GM19240 (cell line): Measurements from ENCODE around the gene VPS37B.
"Not testable (repeated sequence)": the region's sequence is repeated elsewhere in the genome, so short reads cannot be mapped to it uniquely, and the experiment has no call there.

Source experiments
- DNase-seq: peaks from one replicate; pipeline ENCODE4 v3.0.0; 2011; ENCODE audit warnings: low spot score; ENCODE audit not compliant: insufficient read length

The VPS37B gene, protein sequence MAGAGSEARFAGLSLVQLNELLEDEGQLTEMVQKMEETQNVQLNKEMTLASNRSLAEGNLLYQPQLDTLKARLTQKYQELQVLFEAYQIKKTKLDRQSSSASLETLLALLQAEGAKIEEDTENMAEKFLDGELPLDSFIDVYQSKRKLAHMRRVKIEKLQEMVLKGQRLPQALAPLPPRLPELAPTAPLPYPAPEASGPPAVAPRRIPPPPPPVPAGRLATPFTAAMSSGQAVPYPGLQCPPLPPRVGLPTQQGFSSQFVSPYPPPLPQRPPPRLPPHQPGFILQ

DNA sequence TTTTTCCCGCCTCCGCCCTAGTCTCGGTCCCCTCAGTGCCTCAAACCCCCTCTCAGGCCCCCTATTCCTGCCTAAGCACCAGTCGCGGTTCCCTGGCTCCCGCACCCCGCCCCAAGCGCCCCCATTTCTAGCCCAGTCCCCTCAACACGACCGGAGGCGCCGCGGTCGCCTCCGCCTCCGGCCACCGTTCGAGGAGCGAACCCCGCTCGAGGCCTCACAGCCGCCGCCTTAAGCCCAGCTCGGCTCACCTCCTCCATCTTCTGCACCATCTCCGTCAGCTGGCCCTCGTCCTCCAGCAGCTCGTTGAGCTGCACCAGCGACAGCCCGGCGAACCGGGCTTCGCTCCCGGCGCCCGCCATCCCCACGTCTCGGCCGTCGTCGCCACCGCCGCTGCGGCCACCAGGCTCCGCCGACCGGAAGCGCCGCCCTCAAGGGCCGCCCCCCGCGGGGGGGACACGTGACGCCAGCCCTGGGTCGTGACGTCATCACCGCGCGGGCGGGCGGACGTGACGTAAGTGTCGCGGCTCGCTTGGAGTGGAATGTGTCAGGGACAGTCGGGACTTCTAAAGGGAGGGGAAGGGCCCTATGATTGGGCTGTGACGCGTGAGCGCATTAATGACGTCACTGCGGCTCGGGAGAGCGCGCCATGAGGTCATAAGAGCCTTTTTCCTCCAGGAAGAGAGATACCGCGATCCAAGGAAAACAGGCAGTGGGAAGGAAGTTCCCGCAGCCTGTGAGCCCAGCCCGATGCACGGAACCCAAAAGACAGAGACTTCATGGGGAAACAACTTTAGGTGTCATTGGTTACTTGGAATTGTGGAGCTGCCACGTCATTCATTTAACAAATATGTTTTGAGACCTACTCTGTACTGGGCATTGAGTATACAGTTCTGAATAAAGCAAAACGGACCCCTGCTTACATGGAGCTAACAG lies at the start of gene VPS37B:
Gene VPS37B (minus strand): TSS at position 421 of the 933 bp plus-strand sequence. CDS start 62 bp downstream, at position 359.
- no peak for DNase-seq

- DNase-seq: no peak
Observed at GRCh38 chr12:122944605-122945592, 49.0 kb upstream of the VPS37B start.

DNA sequence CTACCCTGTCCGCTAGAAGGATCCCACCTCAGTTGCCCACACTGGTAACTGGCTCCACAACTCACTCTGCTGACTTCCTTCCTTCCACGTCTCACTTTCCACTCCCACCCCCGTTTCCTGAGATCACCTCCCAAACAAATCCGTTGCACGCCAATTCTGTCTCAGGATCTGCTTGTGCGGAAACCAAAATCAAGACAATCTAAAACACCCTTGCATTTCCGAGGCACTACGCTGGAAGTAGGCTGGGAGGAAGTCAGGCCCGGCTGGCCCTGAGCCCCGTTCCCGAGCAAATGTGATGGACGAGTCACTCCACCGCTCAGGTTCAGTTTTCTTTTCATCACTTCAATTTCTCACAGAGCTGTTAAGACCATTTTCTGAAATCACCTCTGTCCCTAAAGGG lies 47.3 kb upstream of the VPS37B start:
- no peak for DNase-seq

GRCh38 chr12:122942637-122943036 lies 46.7 kb upstream of the VPS37B start:
- DNase-seq: no peak

DNA sequence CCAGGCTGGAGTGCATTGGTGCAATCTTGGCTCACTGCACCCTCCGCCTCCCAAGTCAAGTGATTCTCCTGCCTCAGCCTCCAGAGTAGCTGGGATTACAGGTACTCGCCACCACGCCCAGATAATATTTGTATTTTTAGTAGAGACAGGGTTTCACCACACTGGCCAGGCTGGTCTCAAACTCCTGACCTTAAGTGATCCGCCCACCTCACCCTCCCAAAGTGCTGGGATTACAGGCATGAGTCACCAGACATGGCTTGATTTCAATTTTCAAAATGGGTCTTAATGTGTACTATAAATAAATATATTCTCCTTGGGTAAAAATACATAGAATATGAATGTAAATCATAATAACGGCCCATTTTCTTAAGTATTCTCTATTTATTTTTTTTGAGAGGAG lies 45.4 kb upstream of the VPS37B start:
- DNase-seq: not testable (repeated sequence)

GRCh38 chr12:122939125-122939524 lies 43.2 kb upstream of the VPS37B start:
- DNase-seq: no peak

- DNase-seq: no peak
Observed at GRCh38 chr12:122937622-122938091, 41.7 kb upstream of the VPS37B start.

GRCh38 chr12:122935318-122935717 lies 39.4 kb upstream of the VPS37B start:
- no peak for DNase-seq

DNA sequence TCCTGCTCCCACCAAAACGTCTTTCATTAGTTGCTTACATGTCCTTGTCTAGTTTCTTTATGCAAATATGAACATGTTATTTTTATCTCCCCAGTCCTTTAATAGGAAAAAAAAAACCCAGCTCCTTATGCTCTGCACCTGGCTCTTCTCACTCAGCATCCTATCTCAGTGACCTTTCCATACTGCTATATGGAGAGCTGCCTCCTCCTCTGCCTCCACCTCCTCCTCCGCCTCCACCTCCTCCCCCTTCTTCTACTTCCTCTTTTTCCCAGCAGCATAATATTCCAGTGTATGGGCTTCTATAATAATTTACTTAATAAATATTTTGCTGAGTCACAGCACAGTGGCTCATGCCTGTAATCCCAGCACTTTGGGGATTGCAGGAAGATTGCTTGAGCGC lies 38.8 kb upstream of the VPS37B start:
- DNase-seq: no peak

DNA sequence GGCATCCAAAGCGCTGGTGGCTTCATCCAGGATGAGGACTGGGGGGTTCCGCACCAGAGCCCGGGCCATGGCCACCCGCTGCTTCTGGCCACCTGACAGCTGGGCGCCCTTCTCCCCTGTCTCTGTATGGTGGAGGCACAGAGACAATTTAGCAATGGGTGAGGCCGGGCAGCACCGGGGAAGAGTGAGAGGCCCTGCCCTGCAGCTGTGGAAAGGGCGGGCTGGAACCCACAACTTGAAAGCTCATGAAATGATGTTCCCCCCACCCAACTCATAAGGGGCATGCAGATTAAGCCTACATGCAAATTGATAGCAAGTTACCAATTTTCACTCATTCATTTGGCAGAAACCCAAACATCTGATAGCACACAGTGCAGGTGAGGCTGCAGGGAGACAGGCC lies 36.3 kb upstream of the VPS37B start:
- no peak for DNase-seq

DNA sequence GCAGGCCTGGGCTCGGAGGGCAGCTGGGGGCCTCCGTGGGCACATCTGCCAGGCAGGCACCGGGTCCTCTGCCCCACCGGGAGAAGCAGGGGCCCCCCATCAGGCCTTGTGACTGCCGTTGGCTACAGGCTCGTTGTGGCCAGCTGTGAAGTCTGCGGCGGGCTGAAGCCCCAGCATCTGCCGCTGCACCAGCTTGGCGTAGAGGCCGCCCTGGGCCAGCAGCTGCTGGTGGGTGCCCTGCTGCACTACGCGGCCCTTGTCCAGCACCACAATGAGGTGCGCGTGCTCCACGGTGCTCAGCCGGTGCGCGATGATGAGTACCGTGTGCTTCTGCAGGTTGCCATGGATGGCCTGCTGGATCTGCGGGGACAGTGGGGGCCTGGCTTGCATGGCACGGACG lies 33.9 kb upstream of the VPS37B start:
- DNase-seq: no peak

DNA sequence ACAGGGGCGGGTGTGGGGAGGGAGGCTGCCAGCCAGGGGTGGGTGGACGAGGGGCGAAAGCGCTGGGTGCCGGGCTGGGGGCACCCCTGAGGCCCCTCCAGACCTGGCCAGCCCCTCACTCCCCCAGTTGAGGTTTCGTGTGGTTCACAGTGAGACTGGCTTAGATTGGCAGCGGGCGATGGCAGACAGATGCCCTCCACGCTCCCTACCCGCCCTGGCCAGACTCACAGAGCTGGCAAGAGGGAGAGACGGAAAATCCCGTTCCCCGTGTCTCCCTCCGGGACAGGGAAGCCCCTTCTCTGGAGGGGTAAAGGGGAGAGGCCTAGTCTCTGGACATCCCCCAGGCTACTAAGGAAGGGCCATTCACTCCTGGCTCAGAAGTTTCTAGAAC lies 33.2 kb upstream of the VPS37B start:
- DNase-seq: no peak

GRCh38 chr12:122928404-122929147 lies 32.7 kb upstream of the VPS37B start:
- DNase-seq: no peak

DNA sequence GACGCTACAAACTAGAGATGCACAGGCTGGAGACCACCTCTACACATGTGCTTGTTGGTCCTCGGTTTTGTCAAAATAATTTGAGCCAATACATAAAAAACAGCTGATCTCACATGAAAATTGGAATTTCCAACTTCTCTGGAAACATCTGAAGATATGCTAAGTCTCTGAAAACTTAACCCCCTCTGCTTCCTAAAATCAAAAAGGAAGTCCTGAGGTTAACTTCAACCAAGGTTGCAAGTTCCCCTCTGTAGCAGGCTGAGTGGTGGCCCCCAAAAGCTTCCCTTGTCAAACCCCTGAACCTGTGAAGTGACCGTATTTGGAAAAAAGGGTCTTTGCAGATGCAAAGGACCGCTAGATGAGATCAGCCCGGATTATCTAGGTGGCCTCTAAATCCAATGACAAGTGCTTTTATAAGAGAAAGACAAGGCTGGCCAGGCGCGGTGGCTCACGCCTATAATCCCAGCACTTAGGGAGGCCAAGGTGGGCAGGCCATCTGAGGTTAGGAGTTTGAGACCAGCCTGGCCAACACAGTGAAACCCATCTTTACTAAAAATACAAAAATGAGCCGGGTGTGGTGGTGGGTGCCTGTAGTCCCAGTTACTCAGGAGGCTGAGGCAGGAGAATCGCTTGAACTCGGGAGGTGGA lies 32.0 kb upstream of the VPS37B start:
- DNase-seq: no peak

DNA sequence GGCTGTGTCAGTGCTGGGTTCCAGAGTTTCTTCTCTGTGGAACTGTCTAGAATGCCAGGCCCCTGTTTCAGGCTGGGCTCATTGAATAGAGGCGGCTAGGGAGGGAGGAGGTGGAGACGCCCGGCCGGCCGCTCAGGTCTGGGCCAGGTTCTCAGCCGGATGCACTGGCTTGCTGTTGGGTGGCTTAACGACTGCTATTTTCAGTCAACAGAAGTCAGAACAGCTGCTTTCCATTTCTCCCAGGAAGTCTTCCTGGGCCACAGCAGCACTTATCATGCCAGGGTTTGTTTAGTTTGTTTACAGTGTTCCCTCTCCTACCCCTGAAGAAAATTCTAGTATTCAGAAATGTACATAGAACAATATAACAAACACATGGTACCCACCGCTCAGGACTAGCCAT lies 26.0 kb upstream of the VPS37B start:
- no peak for DNase-seq

DNA sequence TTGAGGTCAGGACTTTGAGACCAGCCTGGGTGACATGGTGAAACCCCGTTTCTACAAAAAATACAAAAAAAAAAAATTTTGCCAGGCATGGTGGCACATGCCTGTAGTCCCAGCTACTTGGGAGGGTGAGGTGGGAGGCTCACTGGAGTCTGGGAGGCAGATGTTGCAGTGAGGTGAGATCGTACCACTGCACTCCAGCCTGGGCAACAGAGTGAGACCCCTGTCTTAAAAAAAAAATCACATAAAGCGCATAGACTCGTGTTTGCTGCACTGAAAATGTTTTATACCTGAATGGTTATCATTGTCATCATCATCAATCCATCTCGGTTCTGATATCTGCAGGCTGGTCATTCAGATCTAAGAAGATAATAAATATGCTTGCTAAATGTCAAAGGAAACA lies 24.8 kb upstream of the VPS37B start:
- DNase-seq: no peak

GRCh38 chr12:122918827-122919226 lies 22.9 kb upstream of the VPS37B start:
- DNase-seq: no peak

GRCh38 chr12:122917507-122918121 lies 21.7 kb upstream of the VPS37B start:
- DNase-seq: no peak

GRCh38 chr12:122909442-122910288 lies 13.7 kb upstream of the VPS37B start:
- DNase-seq: no peak
